Measurements from ENCODE around the gene LGI4. TPM values are rescaled to one million over a fixed set of nuclear protein-coding genes. Genes with fewer than 3 reads are reported as not detected.
"Not testable (repeated sequence)": the region's sequence is repeated elsewhere in the genome, so short reads cannot be mapped to it uniquely, and the experiment has no call there.

LGI4 gene
- total and polyA plus RNA-seq, 4 donors, result 0.18 to 1.5 (median 1.1) TPM

GRCh38 chr19:35105047-35105410 is 29.8 kb downstream of the LGI4 start:
- Histone ChIP-seq H3K9me3 (ENCODE audit: control insufficient read depth in 4 of 4, low read length in 3 of 4) (no peaks in the 10 kb centered on the region), H3K4me3 (ENCODE audit: low read depth in 1 of 3, low read length in 3 of 3) (no peak overlapping the region), H3K27ac (ENCODE audit: low read depth in 1 of 2, low read length in 2 of 2) (no peak overlapping the region), H3K27me3 (ENCODE audit: control insufficient read depth in 4 of 4, insufficient read depth in 4 of 4, low read length in 3 of 4) (no peaks in the 10 kb centered on the region), H3K36me3 (ENCODE audit: control insufficient read depth in 4 of 4, insufficient read depth in 3 of 4, low read depth in 1 of 4, low read length in 3 of 4) (no peaks in the 10 kb centered on the region), H3K9ac (ENCODE audit: low read depth in 1 of 2, low read length in 2 of 2) (no peak overlapping the region), H3K4me1 (ENCODE audit: control insufficient read depth in 4 of 4, insufficient read depth in 4 of 4, low read length in 3 of 4) (no peaks in the 10 kb centered on the region)
- 96% methylated on average over 6 of the region's 6 CpGs for whole genome bisulfite sequencing
- TF ChIP-seq SP1 (IDR thresholded peaks at IDR 0.05) (no peak), JUND (IDR thresholded peaks at IDR 0.05) (no peak), NR2F2 (IDR thresholded peaks at IDR 0.05) (no peak), REST (IDR thresholded peaks at IDR 0.05) (no peak)
- no peak for DNase-seq (ENCODE audit: low spot score)

- Histone ChIP-seq H3K4me1 (ENCODE audit: control insufficient read depth in 4 of 4, insufficient read depth in 4 of 4, low read length in 3 of 4) (peaks cover 0 to 4% (median 2%) of the 10 kb centered on the region in 4 donors), H3K27ac (ENCODE audit: low read depth in 1 of 2, low read length in 2 of 2) (no peak overlapping the region), H3K9ac (ENCODE audit: low read depth in 1 of 2, low read length in 2 of 2) (no peak overlapping the region), H3K9me3 (ENCODE audit: control insufficient read depth in 4 of 4, low read length in 3 of 4) (no peaks in the 10 kb centered on the region), H3K4me3 (ENCODE audit: low read depth in 1 of 3, low read length in 3 of 3) (no peak overlapping the region), H3K36me3 (ENCODE audit: control insufficient read depth in 4 of 4, insufficient read depth in 3 of 4, low read depth in 1 of 4, low read length in 3 of 4) (no peaks in the 10 kb centered on the region), H3K27me3 (ENCODE audit: control insufficient read depth in 4 of 4, insufficient read depth in 4 of 4, low read length in 3 of 4) (no peaks in the 10 kb centered on the region)
- WGBS, result 96% methylated on average over 11 of the region's 11 CpGs
- DNase-seq (ENCODE audit: low spot score), result no peak
- TF ChIP-seq YY1 (IDR thresholded peaks at IDR 0.05), result no peak
- no peak for TF ChIP-seq TAF1 (conservative IDR thresholded peaks at IDR 0.05)
- no peak for TF ChIP-seq GABPA (IDR thresholded peaks at IDR 0.05 in 1 of 2, conservative IDR thresholded peaks at IDR 0.05 in 1 of 2)
- TF ChIP-seq ATF3 (IDR thresholded peaks at IDR 0.05), result no peak
- TF ChIP-seq JUND (IDR thresholded peaks at IDR 0.05), result no peak
- TF ChIP-seq REST (IDR thresholded peaks at IDR 0.05), result no peak
- TF ChIP-seq MAX (IDR thresholded peaks at IDR 0.05), result no peak
- TF ChIP-seq HNF4G (IDR thresholded peaks at IDR 0.05), result no peak
- TF ChIP-seq FOXA2 (IDR thresholded peaks at IDR 0.05), result no peak
- no peak for TF ChIP-seq RAD21 (IDR thresholded peaks at IDR 0.05)
- no peak for TF ChIP-seq SP1 (IDR thresholded peaks at IDR 0.05)
- TF ChIP-seq ZBTB33 (IDR thresholded peaks at IDR 0.05), result no peak
- no peak for TF ChIP-seq HNF4A (conservative IDR thresholded peaks at IDR 0.05)
- TF ChIP-seq EGR1 (IDR thresholded peaks at IDR 0.05; ENCODE audit: low read depth in 2 of 2), result no peak
- TF ChIP-seq CTCF (IDR thresholded peaks at IDR 0.05; ENCODE audit: low read depth, low read length, missing input control), result no peak
- TF ChIP-seq NR2F2 (IDR thresholded peaks at IDR 0.05), result no peak
Measured at GRCh38 chr19:35104361-35104760, 30.5 kb downstream of the LGI4 start.

GRCh38 chr19:35103614-35104013 is 31.2 kb downstream of the LGI4 start:
- H3K36me3 ChIP-seq (ENCODE audit: control insufficient read depth in 4 of 4, insufficient read depth in 3 of 4, low read depth in 1 of 4, low read length in 3 of 4); H3K4me3 ChIP-seq (ENCODE audit: low read depth in 1 of 3, low read length in 3 of 3); H3K9ac ChIP-seq (ENCODE audit: low read depth in 1 of 2, low read length in 2 of 2); H3K27me3 ChIP-seq (ENCODE audit: control insufficient read depth in 4 of 4, insufficient read depth in 4 of 4, low read length in 3 of 4); H3K27ac ChIP-seq (ENCODE audit: low read depth in 1 of 2, low read length in 2 of 2); H3K9me3 ChIP-seq (ENCODE audit: control insufficient read depth in 4 of 4, low read length in 3 of 4); DNase-seq (ENCODE audit: low spot score): not testable (repeated sequence)
- WGBS, result 82% methylated on average over 10 of the region's 10 CpGs
- peaks cover 2 to 11% (median 9%) of the 10 kb centered on the region in 4 donors for H3K4me1 ChIP-seq (ENCODE audit: control insufficient read depth in 4 of 4, insufficient read depth in 4 of 4, low read length in 3 of 4)
